LoVo (cell line): ENCODE measurements around the gene DGKB.

Experiments
- DNase-seq: peaks from one replicate; pipeline ENCODE4 v3.0.0-alpha.2; 2016; ENCODE audit warnings: low spot score

Gene DGKB

GRCh38 chr7:14760730-14761478 lies 141.6 kb downstream of the DGKB start:
- DNase-seq: no peak

- no peak for DNase-seq
Measured at GRCh38 chr7:14759785-14760184, 142.8 kb downstream of the DGKB start.

- DNase-seq: no peak
Measured at GRCh38 chr7:14754631-14755030, 147.9 kb downstream of the DGKB start.

- DNase-seq: no peak
Measured at GRCh38 chr7:14752301-14752700, 150.2 kb downstream of the DGKB start.

GRCh38 chr7:14751461-14751860 lies 151.1 kb downstream of the DGKB start:
- DNase-seq: no peak

- peak; percentile 50 for DNase-seq
Measured at GRCh38 chr7:14748461-14748860, 154.1 kb downstream of the DGKB start.

GRCh38 chr7:14747701-14748100 lies 154.8 kb downstream of the DGKB start:
- DNase-seq: no peak

- no peak for DNase-seq
Measured at GRCh38 chr7:14745076-14745475, 157.5 kb downstream of the DGKB start.

GRCh38 chr7:14740606-14741005 lies 161.9 kb downstream of the DGKB start:
- no peak for DNase-seq

GRCh38 chr7:14739841-14740185 lies 162.7 kb downstream of the DGKB start:
- DNase-seq: no peak

GRCh38 chr7:14739168-14739840 lies 163.2 kb downstream of the DGKB start:
- DNase-seq: peak; percentile 36

- no peak for DNase-seq
Measured at GRCh38 chr7:14738086-14738485, 164.5 kb downstream of the DGKB start.

- no peak for DNase-seq
Measured at GRCh38 chr7:14734839-14735321, 167.7 kb downstream of the DGKB start.

GRCh38 chr7:14720785-14721184 lies 181.8 kb downstream of the DGKB start:
- DNase-seq: no peak

- peak; percentile 56 for DNase-seq
Measured at GRCh38 chr7:14717816-14718215, 184.7 kb downstream of the DGKB start.

GRCh38 chr7:14717169-14717568 lies 185.4 kb downstream of the DGKB start:
- DNase-seq: no peak

GRCh38 chr7:14714161-14714728 lies 188.3 kb downstream of the DGKB start:
- DNase-seq: no peak

- no peak for DNase-seq
Measured at GRCh38 chr7:14698239-14698638, 204.3 kb downstream of the DGKB start.

GRCh38 chr7:14697684-14698083 lies 204.9 kb downstream of the DGKB start:
- DNase-seq: no peak

GRCh38 chr7:14691597-14692203 lies 210.9 kb downstream of the DGKB start:
- peak; percentile 47 for DNase-seq

- no peak for DNase-seq
Measured at GRCh38 chr7:14691034-14691433, 211.5 kb downstream of the DGKB start.

- no peak for DNase-seq
Measured at GRCh38 chr7:14690486-14690885, 212.1 kb downstream of the DGKB start.

- DNase-seq: no peak
Measured at GRCh38 chr7:14690075-14690474, 212.5 kb downstream of the DGKB start.
